Measurements from ENCODE around the gene SCUBE2.
"Not testable (repeated sequence)": the region's sequence is repeated elsewhere in the genome, so short reads cannot be mapped to it uniquely, and the experiment has no call there.

Gene SCUBE2

DNA sequence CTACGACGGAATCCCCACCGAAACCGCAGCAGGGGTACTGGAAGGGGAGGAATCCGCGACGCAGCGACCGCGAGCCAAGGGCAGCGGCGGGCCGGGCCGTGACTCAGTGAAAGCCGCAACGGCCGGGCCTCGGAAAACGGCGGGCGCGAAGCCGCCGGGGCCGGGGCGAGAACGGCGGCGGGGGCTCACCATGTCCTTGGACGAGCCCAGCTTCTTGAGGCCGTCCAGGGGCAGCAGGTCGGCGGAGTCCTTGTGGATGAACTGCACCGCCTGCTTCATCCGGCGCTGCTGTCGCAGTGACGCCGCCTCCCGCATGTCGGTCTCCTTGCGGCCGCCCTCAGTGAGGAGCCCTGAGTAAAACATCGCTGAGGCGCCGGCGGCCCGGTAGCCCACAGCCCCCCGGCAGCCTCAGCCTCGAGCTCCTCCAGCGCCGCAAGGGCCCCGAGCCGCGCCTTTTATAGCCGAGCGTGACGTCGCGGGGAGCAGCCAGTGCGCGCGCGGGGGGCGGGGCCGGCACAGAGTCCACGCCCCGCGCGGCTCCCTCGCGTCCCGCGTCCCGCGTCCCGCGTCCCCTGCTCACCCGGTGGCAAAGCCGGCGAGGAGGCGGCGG is 87.7 kb downstream of the SCUBE2 start, which contains the start of gene NRIP3:
NRIP3 (minus strand) TSS at position 429 of the 610 bp plus-strand sequence; CDS start at position 363, 66 bp downstream.
- peak; percentile 18 for DNase-seq

DNA sequence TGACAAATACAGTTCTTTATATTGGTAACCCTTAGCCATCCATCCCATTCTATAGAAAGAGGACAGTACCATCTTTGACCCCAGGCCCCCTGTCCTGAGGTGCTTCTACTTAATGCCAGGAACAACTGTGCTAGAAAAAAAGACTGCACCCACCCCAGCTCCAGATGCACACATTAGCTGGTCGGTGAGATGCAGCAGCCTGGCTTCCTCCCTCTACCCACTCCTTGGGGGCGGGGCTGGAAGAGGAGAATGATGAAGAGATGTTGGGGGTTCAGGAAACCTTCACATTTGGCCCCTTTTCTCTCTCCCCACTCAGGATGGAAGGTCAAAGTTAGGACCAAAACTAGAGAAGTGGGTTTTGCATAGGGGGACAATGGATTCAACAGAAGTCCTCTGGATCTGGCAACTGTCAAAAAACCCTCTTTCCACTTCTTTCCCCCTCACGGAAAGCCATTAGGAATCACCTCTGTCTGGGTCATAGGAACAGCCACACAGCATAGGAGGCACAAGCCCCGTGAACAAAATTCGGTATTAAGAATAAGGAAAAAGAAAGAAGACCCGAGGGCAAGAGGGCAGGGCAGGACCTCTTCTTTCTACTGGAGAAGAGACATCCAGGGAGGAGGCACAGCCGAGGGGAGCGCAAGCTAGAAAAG is 88.4 kb downstream of the SCUBE2 start:
- DNase-seq = no peak

DNA sequence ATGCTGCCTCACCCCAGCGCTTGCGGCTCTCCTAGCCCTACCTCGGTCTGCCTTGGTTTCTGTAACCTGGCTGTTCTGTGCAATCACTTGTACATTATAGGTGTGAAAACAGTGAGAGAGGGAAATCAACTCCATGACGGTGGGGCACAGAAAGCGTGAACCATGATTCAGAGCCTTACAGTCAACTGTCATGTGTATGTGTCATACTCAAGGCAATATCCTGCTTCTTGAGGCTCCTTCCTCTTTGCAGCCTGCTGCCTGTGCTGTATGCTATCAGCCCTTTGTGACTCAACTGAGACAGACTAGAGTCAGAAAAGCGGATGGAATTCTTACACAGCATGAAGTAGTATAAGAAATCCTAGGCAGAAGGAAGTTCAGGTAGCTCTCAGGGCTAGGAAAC is 89.7 kb downstream of the SCUBE2 start:
- DNase-seq = no peak

DNA sequence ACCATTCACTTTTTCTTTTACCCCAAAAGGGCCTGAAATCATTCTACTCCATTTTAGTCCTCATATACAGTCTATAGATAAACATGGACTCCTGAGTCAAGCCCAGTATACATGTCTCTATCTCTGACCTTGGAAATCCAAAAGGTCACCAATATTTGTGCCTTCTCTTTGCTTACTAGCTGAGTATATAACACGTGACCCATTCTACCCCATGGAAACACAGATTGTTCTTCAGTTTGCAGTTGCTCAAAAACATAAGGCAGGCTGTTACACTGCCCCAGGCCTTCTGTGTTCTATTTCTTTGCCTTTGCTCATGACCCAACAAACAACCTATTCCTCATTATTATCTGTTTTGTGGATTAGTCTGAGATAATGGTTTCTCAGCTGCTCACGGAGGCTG is 93.4 kb downstream of the SCUBE2 start:
- no peak for DNase-seq

DNA sequence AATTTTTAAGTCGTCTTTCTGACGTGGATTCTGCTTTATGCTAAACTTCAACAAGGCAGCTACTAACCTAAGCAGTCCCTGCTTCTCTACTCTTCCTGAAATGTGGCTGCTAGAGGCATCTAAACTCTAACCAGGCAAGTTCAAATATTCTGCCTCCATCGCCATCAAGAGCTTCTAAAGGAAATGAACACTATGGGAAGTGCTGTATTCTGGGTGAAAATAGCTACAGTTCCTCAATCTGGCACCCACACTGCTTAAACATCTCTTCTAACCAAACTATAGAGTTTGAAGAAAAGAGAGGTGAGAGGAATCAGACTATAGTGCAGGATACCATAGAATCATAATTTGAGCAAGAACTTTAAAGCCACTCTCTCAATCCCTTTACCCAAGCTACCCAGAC is 93.9 kb downstream of the SCUBE2 start:
- no peak for DNase-seq

DNA sequence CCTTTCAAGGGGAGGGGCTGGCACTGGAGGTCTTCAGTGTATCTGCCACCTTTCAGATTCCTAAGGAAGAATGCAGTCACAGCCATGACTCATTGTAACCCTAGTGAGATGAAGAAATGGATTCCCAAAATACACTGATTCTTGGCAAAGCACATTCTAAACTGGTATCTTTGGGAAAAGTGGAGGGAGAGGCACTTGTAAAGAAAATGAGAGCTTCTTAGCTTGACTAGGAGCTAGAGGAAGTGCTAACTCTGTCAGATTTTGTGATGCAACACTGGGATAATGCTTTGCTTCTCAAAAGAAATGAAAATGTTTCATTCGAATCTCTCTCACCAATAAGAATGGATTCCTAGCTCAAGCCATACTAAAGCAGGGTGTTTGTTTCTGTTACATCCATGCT is 101.9 kb downstream of the SCUBE2 start:
- no peak for DNase-seq

DNA sequence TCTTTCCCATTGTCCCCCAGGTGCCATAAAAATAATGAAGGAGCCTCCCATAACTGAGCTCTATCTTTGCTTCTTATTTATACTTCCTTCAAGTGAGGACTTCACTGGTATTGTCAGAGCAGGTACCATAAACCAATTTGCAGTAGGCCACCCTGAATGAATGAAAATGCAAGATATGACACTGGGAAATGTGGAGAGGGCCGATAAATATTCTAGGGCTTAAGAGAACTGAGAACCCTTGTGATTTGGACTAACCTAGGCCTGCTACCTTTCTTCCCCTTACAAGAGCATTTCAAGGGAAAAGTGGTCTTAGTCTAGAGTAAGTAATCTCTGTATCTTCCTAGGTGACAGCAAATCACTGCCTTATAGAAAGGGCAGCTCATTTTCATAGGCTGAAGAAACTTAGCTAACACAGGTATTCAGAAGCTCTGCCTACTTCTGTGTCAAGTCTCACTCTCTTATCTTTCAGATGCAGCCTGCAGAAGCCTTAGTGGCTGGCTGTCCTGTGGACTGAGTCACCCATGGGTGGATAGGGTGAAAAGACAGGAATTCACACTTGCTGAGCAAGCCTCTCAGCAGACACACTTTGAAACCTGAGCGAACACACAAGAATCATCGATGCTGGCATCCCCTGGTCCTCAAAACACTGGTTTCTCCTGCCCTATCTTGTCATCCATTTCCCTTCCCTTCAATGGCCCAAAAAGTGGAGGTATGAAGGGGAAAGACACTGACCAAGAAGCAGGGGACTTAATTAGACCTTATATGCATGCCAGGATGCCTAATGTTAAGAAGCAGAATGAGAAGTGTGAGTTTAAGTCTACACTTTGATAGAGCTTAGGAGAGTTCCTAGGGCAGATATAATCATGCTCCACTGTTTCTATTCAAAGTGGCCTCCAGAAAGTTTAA is 102.8 kb downstream of the SCUBE2 start:
- DNase-seq = no peak

DNA sequence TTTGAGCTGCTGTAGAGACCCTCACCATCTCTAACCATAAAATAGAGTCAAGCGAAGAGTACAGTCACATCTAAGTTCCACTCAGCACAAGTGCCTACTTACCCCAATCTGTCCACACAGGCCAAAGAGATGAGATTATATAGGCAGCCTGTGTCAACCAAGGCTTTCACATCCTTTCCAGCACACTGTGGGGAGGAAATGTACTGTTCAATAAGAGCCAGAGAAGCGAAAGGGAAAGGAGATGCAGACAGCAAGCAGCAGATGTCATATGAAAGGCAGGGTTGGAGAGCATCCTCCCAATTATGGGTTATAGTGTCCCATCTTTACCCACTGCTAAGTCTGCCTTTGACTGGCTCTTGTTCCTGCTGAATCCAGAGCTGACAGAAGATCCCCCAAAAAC is 104.0 kb downstream of the SCUBE2 start:
- DNase-seq = no peak

DNA sequence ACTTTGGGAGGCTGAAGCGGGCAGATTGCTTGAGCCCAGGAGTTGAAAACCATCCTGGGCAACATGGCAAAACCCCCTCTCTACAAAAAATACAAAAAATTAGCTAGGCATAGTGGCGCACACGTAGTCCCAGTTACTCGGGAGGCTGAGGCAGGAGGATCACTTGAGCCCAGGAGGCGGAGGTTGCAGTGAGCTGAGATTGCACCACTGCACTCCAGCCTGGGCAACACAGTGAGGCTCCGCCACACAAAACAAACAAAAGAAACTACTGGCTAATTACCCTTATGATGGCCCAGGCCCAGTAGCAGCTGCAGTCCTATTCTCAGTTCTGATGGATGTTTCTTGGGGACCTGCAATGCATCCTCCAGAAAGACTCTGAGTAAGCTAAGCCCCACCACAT is 104.6 kb downstream of the SCUBE2 start:
- not testable (repeated sequence) for DNase-seq

DNA sequence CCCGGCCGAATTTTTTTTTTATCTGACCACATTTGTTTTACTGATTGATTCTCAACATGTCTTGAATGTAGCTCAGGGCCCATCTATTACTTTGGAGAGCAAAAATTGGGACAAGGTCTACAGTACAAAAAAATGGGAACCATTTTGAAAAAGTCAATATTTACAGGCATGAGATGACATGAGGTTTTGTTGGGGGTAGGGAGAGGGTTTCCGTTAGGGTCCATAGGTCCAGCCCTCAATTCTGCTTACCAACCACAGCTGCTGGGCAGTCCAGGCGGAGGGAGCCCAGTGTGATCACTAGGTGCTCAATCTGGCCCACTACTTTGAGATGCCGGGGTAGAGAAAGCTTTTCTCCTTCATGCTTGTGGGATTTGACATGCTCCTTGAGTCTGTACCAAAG is 105.9 kb downstream of the SCUBE2 start:
- DNase-seq = no peak

DNA sequence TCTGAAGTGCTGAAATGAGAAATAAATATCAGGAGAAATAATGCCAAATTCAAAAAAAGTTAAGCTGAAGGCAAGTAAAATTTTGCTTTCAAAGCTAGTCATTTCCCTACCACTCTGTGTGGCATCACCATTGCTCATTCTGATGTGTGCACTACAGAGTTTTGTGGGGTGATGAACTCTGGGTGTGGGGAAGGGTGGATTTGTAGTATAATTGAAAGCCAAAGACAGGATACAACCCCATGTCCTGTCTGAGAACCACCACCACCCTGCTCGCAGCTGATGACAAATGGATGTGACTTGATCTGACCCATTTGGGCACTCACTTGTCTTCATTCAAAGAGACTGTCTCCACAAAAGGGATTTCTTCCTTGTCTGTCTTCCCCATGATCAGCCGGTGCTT is 107.8 kb downstream of the SCUBE2 start:
- DNase-seq = no peak

DNA sequence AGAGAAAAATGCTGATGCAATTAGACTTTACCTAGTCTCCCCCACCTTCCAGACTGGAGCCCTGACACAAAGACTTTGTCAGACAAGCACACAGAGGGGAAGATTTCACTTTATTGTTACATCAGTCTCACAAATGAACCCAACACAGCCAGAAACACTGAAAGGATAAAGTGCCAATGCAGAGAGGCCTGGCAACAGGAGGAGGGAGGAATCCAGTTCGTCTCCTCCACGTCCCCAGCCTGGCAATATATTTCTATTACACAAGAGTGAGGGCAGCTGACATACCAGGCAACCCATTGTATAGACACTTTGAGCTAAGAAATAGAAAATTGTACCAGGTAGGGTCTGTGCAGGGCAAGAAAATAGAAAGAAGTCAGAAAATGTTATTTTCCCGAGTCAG is 110.9 kb downstream of the SCUBE2 start:
- no peak for DNase-seq

DNA sequence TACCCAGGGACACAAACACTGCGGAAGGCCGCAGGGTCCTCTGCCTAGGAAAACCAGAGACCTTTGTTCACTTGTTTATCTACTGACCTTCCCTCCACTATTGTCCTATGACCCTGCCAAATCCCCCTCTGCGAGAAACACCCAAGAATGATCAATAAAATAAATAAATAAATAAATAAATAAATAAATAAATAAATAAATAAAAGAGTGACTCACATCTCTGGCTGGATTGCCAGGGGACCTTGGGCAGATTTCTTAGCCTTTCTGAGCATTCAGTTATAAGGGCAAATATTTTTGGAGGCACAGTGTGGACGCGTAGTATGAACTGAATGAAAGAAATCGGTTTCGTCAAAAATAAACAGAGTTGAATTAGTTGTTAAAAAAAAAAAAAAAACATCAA is 112.0 kb downstream of the SCUBE2 start:
- not testable (repeated sequence) for DNase-seq

DNA sequence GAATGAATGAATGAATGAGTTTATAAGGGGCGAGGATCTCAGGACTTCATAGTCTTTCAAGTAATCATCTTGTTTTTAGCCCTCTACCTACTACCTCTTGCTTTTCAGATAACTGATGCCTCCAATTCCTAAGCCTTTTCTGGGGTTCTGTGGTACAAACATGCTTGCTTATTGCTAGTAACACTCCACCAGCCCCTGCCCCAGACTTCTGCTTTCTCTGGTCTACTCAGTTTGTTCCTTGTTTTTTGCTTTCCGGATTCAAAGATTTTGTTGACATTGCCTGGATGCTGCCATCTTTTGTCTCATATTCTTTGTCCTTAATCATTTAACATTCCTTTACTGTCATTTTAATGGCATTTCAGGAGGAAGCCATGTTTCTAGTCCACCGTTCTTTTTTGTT is 118.3 kb downstream of the SCUBE2 start:
- no peak for DNase-seq

DNA sequence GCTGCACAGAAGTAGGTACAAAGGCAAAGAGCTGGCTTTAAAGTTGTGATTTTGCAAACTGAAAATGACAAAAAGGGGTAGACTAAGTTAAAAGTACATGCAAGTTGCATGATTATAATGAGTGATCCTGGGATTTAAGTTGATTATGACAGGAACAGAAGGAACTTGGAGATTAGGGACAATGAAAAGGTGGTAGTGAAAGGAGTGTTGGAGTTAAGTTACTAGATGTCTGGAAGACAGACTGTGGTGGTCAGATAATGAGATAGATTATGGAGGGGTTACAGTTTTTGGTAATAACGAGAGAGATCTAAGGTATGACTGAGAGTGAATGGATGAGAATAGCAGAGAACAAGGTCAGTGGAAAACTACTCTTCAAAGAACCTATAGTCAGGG is 119.5 kb downstream of the SCUBE2 start:
- DNase-seq = no peak

DNA sequence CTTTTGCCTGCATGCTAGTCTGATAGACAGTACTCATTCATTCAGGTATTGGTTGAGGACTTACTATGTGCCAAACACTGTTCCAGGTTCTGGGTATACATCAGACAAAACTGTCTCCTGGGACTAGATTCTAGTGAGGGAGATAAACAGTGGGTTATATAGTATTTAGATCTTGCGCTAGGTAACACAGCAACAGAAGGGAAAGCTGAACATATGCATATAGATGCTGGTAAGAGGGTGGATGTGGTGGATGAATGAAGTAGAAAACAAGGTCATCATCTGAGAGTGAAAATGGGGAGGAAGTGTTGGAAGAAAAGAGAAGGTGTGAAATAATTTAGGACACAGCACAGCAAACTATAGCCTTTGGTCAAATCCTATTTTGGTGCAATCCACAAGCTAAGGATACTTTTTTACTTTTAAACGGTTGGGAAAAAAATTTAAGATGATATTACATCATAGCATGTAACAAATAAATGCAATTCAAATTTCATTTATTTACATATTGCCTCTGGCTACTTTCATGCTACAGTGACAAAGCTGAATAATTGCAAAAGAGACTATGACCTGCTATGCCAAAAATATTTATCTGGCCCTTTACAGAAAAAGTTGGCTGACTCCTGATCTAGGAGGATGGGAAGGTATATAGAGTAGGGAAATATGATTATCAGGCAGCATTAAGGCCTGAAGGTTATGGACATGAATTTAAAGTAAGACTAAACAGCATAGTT is 120.0 kb downstream of the SCUBE2 start:
- no peak for DNase-seq
